ENCODE data around the gene OSBPL10. TPM values are rescaled to one million over a fixed set of nuclear protein-coding genes. Genes with fewer than 3 reads are reported as not detected.

OSBPL10 gene
- polyA plus RNA-seq, 1 donor from 2014 or later: 2.0 TPM

GRCh38 chr3:31762097-31762764 lies 218.8 kb downstream of the OSBPL10 start:
- Histone ChIP-seq H3K36me3 (ENCODE audit: insufficient read depth, low read length) (no peaks in the 10 kb centered on the region), H2AFZ (ENCODE audit: low read depth, low read length) (no peak overlapping the region), H4K20me1 (ENCODE audit: insufficient read depth) (no peaks in the 10 kb centered on the region), H3K27me3 (ENCODE audit: insufficient read depth, low read depth, low read length) (no peaks in the 10 kb centered on the region), H3K4me3 (ENCODE audit: low read length) (no peak overlapping the region), H3K4me2 (ENCODE audit: low read length) (no peak overlapping the region), H3K27ac (ENCODE audit: low read length) (no peak overlapping the region), H3K9me2 (ENCODE audit: insufficient read depth, low read length) (no peaks in the 10 kb centered on the region), H3K9ac (ENCODE audit: low read length) (no peak overlapping the region), H3K9me3 (ENCODE audit: low read length) (no peaks in the 10 kb centered on the region), H3F3A (ENCODE audit: insufficient read depth, low read length, poor library complexity, severe bottlenecking) (no peaks in the 10 kb centered on the region), H3K79me2 (replicated peaks; ENCODE audit: insufficient read depth, low read length) (no peaks in the 10 kb centered on the region)
- no peak for TF ChIP-seq EP300 (conservative IDR thresholded peaks at IDR 0.05; ENCODE audit: poor library complexity, severe bottlenecking)
- no peak for TF ChIP-seq CTCF (IDR thresholded peaks at IDR 0.05; ENCODE audit: poor library complexity, severe bottlenecking)
- no peak for TF ChIP-seq EZH2 (IDR thresholded peaks at IDR 0.05; ENCODE audit: borderline replicate concordance, insufficient read depth, low read length, poor library complexity, severe bottlenecking)
- TF ChIP-seq RAD21 (conservative IDR thresholded peaks at IDR 0.05): no peak
- TF ChIP-seq REST (IDR thresholded peaks at IDR 0.05; ENCODE audit: borderline replicate concordance): no peak
- TF ChIP-seq MXI1 (conservative IDR thresholded peaks at IDR 0.05; ENCODE audit: poor library complexity, severe bottlenecking): no peak
- no peak for TF ChIP-seq POLR2AphosphoS5 (IDR thresholded peaks at IDR 0.05)
- no peak for TF ChIP-seq TAF1 (IDR thresholded peaks at IDR 0.05; ENCODE audit: low read depth)
- no peak for TF ChIP-seq SMC3 (conservative IDR thresholded peaks at IDR 0.05; ENCODE audit: poor library complexity)

- H3K9ac ChIP-seq (ENCODE audit: low read length): no peak overlapping the region
- H3K79me2 ChIP-seq (replicated peaks; ENCODE audit: insufficient read depth, low read length): no peaks in the 10 kb centered on the region
- H2AFZ ChIP-seq (ENCODE audit: low read depth, low read length): no peak overlapping the region
- no peaks in the 10 kb centered on the region for H3F3A ChIP-seq (ENCODE audit: insufficient read depth, low read length, poor library complexity, severe bottlenecking)
- no peaks in the 10 kb centered on the region for H3K9me3 ChIP-seq (ENCODE audit: low read length)
- H3K4me3 ChIP-seq (ENCODE audit: low read length): no peak overlapping the region
- no peaks in the 10 kb centered on the region for H3K36me3 ChIP-seq (ENCODE audit: insufficient read depth, low read length)
- H4K20me1 ChIP-seq (ENCODE audit: insufficient read depth): no peaks in the 10 kb centered on the region
- no peaks in the 10 kb centered on the region for H3K9me2 ChIP-seq (ENCODE audit: insufficient read depth, low read length)
- TF ChIP-seq CTCF (IDR thresholded peaks at IDR 0.05; ENCODE audit: poor library complexity, severe bottlenecking) (no peak), POLR2AphosphoS5 (IDR thresholded peaks at IDR 0.05) (no peak), TAF1 (IDR thresholded peaks at IDR 0.05; ENCODE audit: low read depth) (no peak), EP300 (conservative IDR thresholded peaks at IDR 0.05; ENCODE audit: poor library complexity, severe bottlenecking) (no peak), RAD21 (conservative IDR thresholded peaks at IDR 0.05) (no peak), EZH2 (IDR thresholded peaks at IDR 0.05; ENCODE audit: borderline replicate concordance, insufficient read depth, low read length, poor library complexity, severe bottlenecking) (no peak), REST (IDR thresholded peaks at IDR 0.05; ENCODE audit: borderline replicate concordance) (no peak)
- no peaks in the 10 kb centered on the region for H3K27me3 ChIP-seq (ENCODE audit: insufficient read depth, low read depth, low read length)
- no peak overlapping the region for H3K27ac ChIP-seq (ENCODE audit: low read length)
- H3K4me2 ChIP-seq (ENCODE audit: low read length): no peak overlapping the region
Measured at GRCh38 chr3:31760654-31761053, 220.4 kb downstream of the OSBPL10 start.

All from neural cell (in vitro differentiated cells).